ENCODE data around the gene ASMTL. TPM values are rescaled to one million over a fixed set of nuclear protein-coding genes. Genes with fewer than 3 reads are reported as not detected.
A peak's percentile ranks its signal among the peaks of the same experiment; 100 is the strongest.

ASMTL gene
- total and polyA plus RNA-seq, 7 experiments from 2014 or later, result 30.9 to 50.0 (median 41.7) TPM

- Mint-ChIP-seq H3K36me3 (peaks cover 18 to 76% (median 52%) of the 10 kb centered on the region in 5 donors), H3K4me3 (peak overlapping the region in 3 of 10 donors; percentile 79 to 89 (median 86))
These were observed 20.3 kb upstream of the ASMTL start for GRCh38 chrX:1472975-1473374.

GRCh38 chrX:1468250-1468772, 15.6 kb upstream of the ASMTL start:
- POLR2A ChIA-PET, result no interaction called here
- no peaks in the 10 kb centered on the region for H3K27me3 Mint-ChIP-seq
- H3K36me3 ChIP-seq (ENCODE audit: control insufficient read depth in 2 of 3, insufficient read depth in 3 of 3, low read length in 3 of 3), result peaks cover 7 to 30% (median 7%) of the 10 kb centered on the region in 3 experiments
- H3K4me3 ChIP-seq (ENCODE audit: low read length), result no peak overlapping the region
- H3K4me1 ChIP-seq (ENCODE audit: control insufficient read depth in 2 of 2, insufficient read depth in 2 of 2, low read length in 2 of 2), result peaks cover 83 to 86% of the 10 kb centered on the region in 2 donors
- CTCF ChIA-PET, result no interaction called here
- H3K4me3 Mint-ChIP-seq, result peak overlapping the region; percentile 51 to 87 (median 74)
- peak; percentile 55 for ATAC-seq
- intact Hi-C loops (cut with micrococcal nuclease), result loop anchor here in 1 of 2 donors (2.0 kb wide), 1 partner anchor 14 kb away; no protein-coding TSS in a partner anchor
- peaks cover 0 to 13% (median 3%) of the 10 kb centered on the region in 11 donors for H3K9me3 Mint-ChIP-seq
- H3K9me3 ChIP-seq (ENCODE audit: control insufficient read depth in 2 of 3, low read length in 3 of 3), result no peaks in the 10 kb centered on the region
- H3K27ac ChIP-seq (ENCODE audit: low read depth, low read length), result peak overlapping the region; percentile 71
- H3K27me3 ChIP-seq (ENCODE audit: control insufficient read depth in 2 of 2, insufficient read depth in 2 of 2, low read length in 2 of 2), result no peaks in the 10 kb centered on the region
- H3K4me1 Mint-ChIP-seq, result peaks cover 36 to 92% (median 84%) of the 10 kb centered on the region in 7 donors
- peak overlapping the region; percentile 90 to 98 (median 97) for H3K27ac Mint-ChIP-seq
- H3K36me3 Mint-ChIP-seq, result peaks cover 13 to 58% (median 30%) of the 10 kb centered on the region in 5 donors
- peak; percentile 44 to 77 (median 60) for DNase-seq

More at GRCh38 chrX:1472975-1473374, 20.3 kb upstream of the ASMTL start:
- DNase-seq, result no peak
- intact Hi-C loops (cut with micrococcal nuclease), result loop anchor here in 1 of 2 donors (1.0 kb wide), 1 partner anchor 10 kb away; no protein-coding TSS in a partner anchor
- no peak for ATAC-seq
- H3K4me3 ChIP-seq (ENCODE audit: low read length), result no peak overlapping the region
- no peaks in the 10 kb centered on the region for H3K9me3 ChIP-seq (ENCODE audit: control insufficient read depth in 2 of 3, low read length in 3 of 3)
- peaks cover 28 to 91% (median 79%) of the 10 kb centered on the region in 7 donors for H3K4me1 Mint-ChIP-seq
- H3K4me1 ChIP-seq (ENCODE audit: control insufficient read depth in 2 of 2, insufficient read depth in 2 of 2, low read length in 2 of 2), result peaks cover 47 to 59% of the 10 kb centered on the region in 2 donors
- peaks cover 0 to 37% (median 5%) of the 10 kb centered on the region in 11 donors for H3K9me3 Mint-ChIP-seq
- peak overlapping the region; percentile 19 to 99 (median 88) for H3K27ac Mint-ChIP-seq
- POLR2A ChIA-PET, result no interaction called here
- H3K27me3 ChIP-seq (ENCODE audit: control insufficient read depth in 2 of 2, insufficient read depth in 2 of 2, low read length in 2 of 2), result no peaks in the 10 kb centered on the region
- no peaks in the 10 kb centered on the region for H3K27me3 Mint-ChIP-seq
- H3K36me3 ChIP-seq (ENCODE audit: control insufficient read depth in 2 of 3, insufficient read depth in 3 of 3, low read length in 3 of 3), result peaks cover 4 to 18% (median 4%) of the 10 kb centered on the region in 3 experiments
- H3K27ac ChIP-seq (ENCODE audit: low read depth, low read length), result peak overlapping the region; percentile 29
- CTCF ChIA-PET, result no interaction called here

- peaks cover 12 to 54% (median 30%) of the 10 kb centered on the region in 5 donors for H3K36me3 Mint-ChIP-seq
- CTCF ChIA-PET, result no interaction called here
- DNase-seq, result peak; percentile 24 to 68 (median 50)
These were observed 14.4 kb upstream of the ASMTL start for GRCh38 chrX:1466971-1467561.

GRCh38 chrX:1466232-1466661, 13.5 kb upstream of the ASMTL start:
- Histone ChIP-seq H3K27me3 (ENCODE audit: control insufficient read depth in 2 of 2, insufficient read depth in 2 of 2, low read length in 2 of 2) (no peaks in the 10 kb centered on the region), H3K4me3 (ENCODE audit: low read length) (no peak overlapping the region), H3K36me3 (ENCODE audit: control insufficient read depth in 2 of 3, insufficient read depth in 3 of 3, low read length in 3 of 3) (peaks cover 3 to 29% (median 7%) of the 10 kb centered on the region in 3 experiments), H3K27ac (ENCODE audit: low read depth, low read length) (peak overlapping the region; percentile 60), H3K9me3 (ENCODE audit: control insufficient read depth in 2 of 3, low read length in 3 of 3) (no peaks in the 10 kb centered on the region), H3K4me1 (ENCODE audit: control insufficient read depth in 2 of 2, insufficient read depth in 2 of 2, low read length in 2 of 2) (peaks cover 74 to 88% of the 10 kb centered on the region in 2 donors)
- Mint-ChIP-seq H3K4me1 (peaks cover 44 to 90% (median 83%) of the 10 kb centered on the region in 7 donors), H3K36me3 (peaks cover 7 to 47% (median 23%) of the 10 kb centered on the region in 5 donors), H3K9me3 (peaks cover 0 to 11% (median 0%) of the 10 kb centered on the region in 11 donors), H3K27ac (peak overlapping the region; percentile 67 to 97 (median 91)), H3K4me3 (peak overlapping the region in 7 of 10 donors; percentile 18 to 86 (median 73)), H3K27me3 (no peaks in the 10 kb centered on the region)
- ATAC-seq (no peak), DNase-seq (peak in 2 of 9 donors; percentile 5 to 20)
- intact Hi-C loops (cut with micrococcal nuclease), result no loop called here
- POLR2A ChIA-PET, result no interaction called here
- CTCF ChIA-PET, result no interaction called here

More at GRCh38 chrX:1466971-1467561, 14.4 kb upstream of the ASMTL start:
- peaks cover 3 to 29% (median 7%) of the 10 kb centered on the region in 3 experiments for H3K36me3 ChIP-seq (ENCODE audit: control insufficient read depth in 2 of 3, insufficient read depth in 3 of 3, low read length in 3 of 3)
- POLR2A ChIA-PET, result no interaction called here
- Mint-ChIP-seq H3K27ac (peak overlapping the region; percentile 90 to 98 (median 97)), H3K9me3 (peaks cover 0 to 10% (median under 1%) of the 10 kb centered on the region in 11 donors), H3K27me3 (no peaks in the 10 kb centered on the region), H3K4me1 (peaks cover 44 to 92% (median 86%) of the 10 kb centered on the region in 7 donors), H3K4me3 (peak overlapping the region; percentile 71 to 87 (median 76))
- H3K4me3 ChIP-seq (ENCODE audit: low read length), result peak overlapping the region; percentile 18
- peak overlapping the region; percentile 60 for H3K27ac ChIP-seq (ENCODE audit: low read depth, low read length)
- peak; percentile 23 for ATAC-seq
- no peaks in the 10 kb centered on the region for H3K9me3 ChIP-seq (ENCODE audit: control insufficient read depth in 2 of 3, low read length in 3 of 3)
- H3K27me3 ChIP-seq (ENCODE audit: control insufficient read depth in 2 of 2, insufficient read depth in 2 of 2, low read length in 2 of 2), result no peaks in the 10 kb centered on the region
- H3K4me1 ChIP-seq (ENCODE audit: control insufficient read depth in 2 of 2, insufficient read depth in 2 of 2, low read length in 2 of 2), result peaks cover 82 to 90% of the 10 kb centered on the region in 2 donors
- intact Hi-C loops (cut with micrococcal nuclease), result loop anchor here in 1 of 2 donors (1.0 kb wide), 1 partner anchor 14 kb away; no protein-coding TSS in a partner anchor

- peak in 2 of 9 donors; percentile 5 to 21 for DNase-seq
- peaks cover 7 to 47% (median 23%) of the 10 kb centered on the region in 5 donors for H3K36me3 Mint-ChIP-seq
- Histone ChIP-seq H3K4me1 (ENCODE audit: control insufficient read depth in 2 of 2, insufficient read depth in 2 of 2, low read length in 2 of 2) (peaks cover 67 to 81% of the 10 kb centered on the region in 2 donors), H3K36me3 (ENCODE audit: control insufficient read depth in 2 of 3, insufficient read depth in 3 of 3, low read length in 3 of 3) (peaks cover 3 to 29% (median 7%) of the 10 kb centered on the region in 3 experiments), H3K9me3 (ENCODE audit: control insufficient read depth in 2 of 3, low read length in 3 of 3) (no peaks in the 10 kb centered on the region), H3K27me3 (ENCODE audit: control insufficient read depth in 2 of 2, insufficient read depth in 2 of 2, low read length in 2 of 2) (no peaks in the 10 kb centered on the region), H3K27ac (ENCODE audit: low read depth, low read length) (peak overlapping the region; percentile 80), H3K4me3 (ENCODE audit: low read length) (peak overlapping the region; percentile 31)
- ATAC-seq, result no peak
- peak overlapping the region in 8 of 10 donors; percentile 18 to 90 (median 71) for H3K4me3 Mint-ChIP-seq
- H3K4me1 Mint-ChIP-seq, result peaks cover 44 to 84% (median 78%) of the 10 kb centered on the region in 7 donors
- H3K27me3 Mint-ChIP-seq, result no peaks in the 10 kb centered on the region
- ChIA-PET POLR2A (no interaction called here), CTCF (no interaction called here)
- intact Hi-C loops (cut with micrococcal nuclease), result no loop called here
- peaks cover 0 to 11% (median 0%) of the 10 kb centered on the region in 11 donors for H3K9me3 Mint-ChIP-seq
- H3K27ac Mint-ChIP-seq, result peak overlapping the region; percentile 91 to 98 (median 95)
These were observed 12.8 kb upstream of the ASMTL start for GRCh38 chrX:1465286-1466231.

GRCh38 chrX:1464971-1465285, 12.2 kb upstream of the ASMTL start:
- H3K4me3 ChIP-seq (ENCODE audit: low read length), result peak overlapping the region; percentile 31
- peaks cover 44 to 79% (median 72%) of the 10 kb centered on the region in 7 donors for H3K4me1 Mint-ChIP-seq
- H3K27me3 ChIP-seq (ENCODE audit: control insufficient read depth in 2 of 2, insufficient read depth in 2 of 2, low read length in 2 of 2), result no peaks in the 10 kb centered on the region
- peak overlapping the region; percentile 84 to 98 (median 95) for H3K27ac Mint-ChIP-seq
- no peak for ATAC-seq
- H3K27me3 Mint-ChIP-seq, result no peaks in the 10 kb centered on the region
- H3K4me3 Mint-ChIP-seq, result peak overlapping the region in 9 of 10 donors; percentile 49 to 90 (median 68)
- H3K36me3 ChIP-seq (ENCODE audit: control insufficient read depth in 2 of 3, insufficient read depth in 3 of 3, low read length in 3 of 3), result peaks cover 3 to 29% (median 7%) of the 10 kb centered on the region in 3 experiments
- peaks cover 60 to 75% of the 10 kb centered on the region in 2 donors for H3K4me1 ChIP-seq (ENCODE audit: control insufficient read depth in 2 of 2, insufficient read depth in 2 of 2, low read length in 2 of 2)
- ChIA-PET POLR2A (no interaction called here), CTCF (no interaction called here)
- H3K27ac ChIP-seq (ENCODE audit: low read depth, low read length), result peak overlapping the region; percentile 80
- intact Hi-C loops (cut with micrococcal nuclease), result no loop called here
- H3K36me3 Mint-ChIP-seq, result peaks cover 7 to 44% (median 19%) of the 10 kb centered on the region in 5 donors
- no peaks in the 10 kb centered on the region for H3K9me3 ChIP-seq (ENCODE audit: control insufficient read depth in 2 of 3, low read length in 3 of 3)
- H3K9me3 Mint-ChIP-seq, result peaks cover 0 to 11% (median 0%) of the 10 kb centered on the region in 11 donors
- DNase-seq, result peak in 1 of 9 donors; percentile 4
